Endothelial cell of umbilical vein (primary cell): ENCODE data around the gene ARHGEF10L. TPM values are rescaled to one million over a fixed set of nuclear protein-coding genes. Genes with fewer than 3 reads are reported as not detected.

Experiments
- BruUV-seq: library from RNA; stranded (reverse); fragments of 400-500 nt; replicated peaks from 2 replicates; lab custom pipeline; 2021; lab: Mats Ljungman, UMichigan
- CTCF ChIA-PET: fragments of 300-600, 350-600 bp; sonication (Branson Sonifier 250); formaldehyde crosslinking; loops from one replicate; lab custom pipeline; 2021; ENCODE audit warnings: antibody characterized with exemption, inconsistent platforms; lab: Charles Lee
- POLR2A ChIA-PET: fragments of 300-600, 350-600 bp; sonication (Branson Sonifier 250); formaldehyde crosslinking; loops from one replicate; lab custom pipeline; 2021; ENCODE audit warnings: antibody characterized with exemption, inconsistent platforms; lab: Charles Lee
- DNase-seq: peaks from one replicate; pipeline ENCODE4 v3.0.0-alpha.2; 2011; ENCODE audit warnings: low read depth, low spot score
- FAIRE-seq: peaks from 2 replicates; lab custom pipeline; 2011; peaks lifted over from hg19 to GRCh38; lab: Jason Lieb, UNC
- H2AFZ ChIP-seq: 2 replicates; pipeline ENCODE4 v1.6.0; 2012; ENCODE audit warnings: low read depth, low read length, control low read depth, inconsistent platforms
- H3K27ac ChIP-seq: 2 replicates; pipeline ENCODE4 v1.5.1; 2011; ENCODE audit warnings: low read depth, mild to moderate bottlenecking, control low read depth, low read length, moderate library complexity; ENCODE audit not compliant: insufficient read depth
- H3K27me3 ChIP-seq, 2 experiments: 2 replicates each; pipeline versions ENCODE4 v1.6.0 to v1.6.1; 2011; ENCODE audit warnings: low read length in 2 of 2, mixed read lengths in 1 of 2; ENCODE audit not compliant: control insufficient read depth in 2 of 2, insufficient read depth in 2 of 2
- H3K36me3 ChIP-seq, 2 experiments: 2 replicates in 1 of 2; 3 replicates in 1 of 2; pipeline ENCODE4 v1.5.1; 2011; ENCODE audit warnings: low read length in 2 of 2, mild to moderate bottlenecking in 1 of 2, moderate library complexity in 1 of 2; ENCODE audit not compliant: control insufficient read depth in 2 of 2, insufficient read depth in 2 of 2; ENCODE audit errors: extremely low read depth in 1 of 2
- H3K4me1 ChIP-seq: 3 replicates; pipeline ENCODE4 v1.5.1; 2011; ENCODE audit warnings: mild to moderate bottlenecking, low read length; ENCODE audit not compliant: control insufficient read depth, insufficient read depth; ENCODE audit errors: extremely low read depth
- H3K4me2 ChIP-seq: 2 replicates; pipeline ENCODE4 v1.6.1; 2011; ENCODE audit warnings: low read length, control low read depth, mixed read lengths; ENCODE audit not compliant: insufficient read depth
- H3K4me3 ChIP-seq, 3 experiments: fragments of 200-600 bp in 1 of 3; sonication (generic), shearing (Covaris generic) in 1 of 3; replicated peaks in 1 of 3; 2 replicates each; pipeline ENCODE4 v1.5.1; 2011 to 2016; ENCODE audit warnings: control low read depth in 3 of 3, low read length in 3 of 3, mild to moderate bottlenecking in 2 of 3, inconsistent platforms in 1 of 3, low read depth in 1 of 3, moderate library complexity in 1 of 3; ENCODE audit not compliant: insufficient read depth in 1 of 3
- H3K79me2 ChIP-seq: 2 replicates; pipeline ENCODE4 v1.6.0; 2012; ENCODE audit warnings: low read length, inconsistent platforms; ENCODE audit not compliant: control insufficient read depth, insufficient read depth
- H3K9ac ChIP-seq: replicated peaks from 2 replicates; pipeline ENCODE3; 2011; ENCODE audit warnings: low read length, control low read depth; ENCODE audit not compliant: insufficient read depth; ENCODE audit errors: extremely low read depth
- H3K9me1 ChIP-seq: replicated peaks from 3 replicates; pipeline ENCODE4 v1.6.0; 2011; ENCODE audit warnings: mild to moderate bottlenecking, low read length; ENCODE audit not compliant: control insufficient read depth, insufficient read depth; ENCODE audit errors: extremely low read depth
- H3K9me3 ChIP-seq: replicated peaks from 2 replicates; pipeline ENCODE4 v1.5.1; 2012; ENCODE audit warnings: low read length, inconsistent platforms; ENCODE audit not compliant: control insufficient read depth, insufficient read depth
- H4K20me1 ChIP-seq: replicated peaks from 2 replicates; pipeline ENCODE3; 2011; ENCODE audit warnings: mild to moderate bottlenecking, low read length; ENCODE audit not compliant: control insufficient read depth, insufficient read depth; ENCODE audit errors: extremely low read depth
- CTCF ChIP-seq, 2 donors: IDR thresholded peaks; 1 replicate in 1 of 2; 2 replicates in 1 of 2; pipeline ENCODE4 v1.5.1; 2011; ENCODE audit warnings: low read length in 2 of 2, mild to moderate bottlenecking in 2 of 2, moderate library complexity in 2 of 2, control low read depth in 1 of 2, inconsistent platforms in 1 of 2, low read depth in 1 of 2; ENCODE audit not compliant: insufficient read depth in 1 of 2; ENCODE audit errors: extremely low read depth in 1 of 2
- EZH2 ChIP-seq: IDR thresholded peaks from 2 replicates; pipeline ENCODE4 v1.6.1; 2012; ENCODE audit warnings: borderline replicate concordance, low read depth, mild to moderate bottlenecking, moderate library complexity, low read length, inconsistent platforms; ENCODE audit not compliant: severe bottlenecking
- FOS ChIP-seq: IDR thresholded peaks from 2 replicates; pipeline ENCODE4 v1.6.1; 2011; ENCODE audit warnings: mild to moderate bottlenecking, low read length, moderate library complexity, borderline replicate concordance; ENCODE audit not compliant: insufficient read depth
- GATA2 ChIP-seq: IDR thresholded peaks from 2 replicates; pipeline ENCODE4 v1.7.0; 2011; ENCODE audit warnings: low read depth, mild to moderate bottlenecking, moderate library complexity, mixed read lengths, low read length; ENCODE audit not compliant: insufficient read length, insufficient read depth
- JUN ChIP-seq: IDR thresholded peaks from 2 replicates; pipeline ENCODE4 v1.6.1; 2011; ENCODE audit warnings: borderline replicate concordance, low read depth; ENCODE audit not compliant: insufficient read length, insufficient read depth
- MAX ChIP-seq: IDR thresholded peaks from 2 replicates; pipeline ENCODE4 v1.6.1; 2011; ENCODE audit not compliant: insufficient read depth, insufficient read length
- MYC ChIP-seq: IDR thresholded peaks from one replicate; pipeline ENCODE4 v1.6.1; 2011; ENCODE audit warnings: mild to moderate bottlenecking, low read depth, low read length
- POLR2A ChIP-seq: IDR thresholded peaks from 2 replicates; pipeline ENCODE4 v1.6.1; 2012; ENCODE audit warnings: low read depth, mild to moderate bottlenecking, control low read depth, low read length
- POLR2AphosphoS5 ChIP-seq: IDR thresholded peaks from 2 replicates; pipeline ENCODE4 v1.6.1; 2012; ENCODE audit warnings: low read depth, mild to moderate bottlenecking, control low read depth, low read length, moderate library complexity; ENCODE audit not compliant: insufficient read depth
- dilution Hi-C: fragments of 300-500 bp; cut with MboI; formaldehyde crosslinking; loops from one replicate; pipeline ENCODE4 v1.15.0; 2019; ENCODE audit warnings: low sequenced_read_pairs; ENCODE audit not compliant: extremely low pct_ligation_motif_present
- intact Hi-C: fragments of 100-400 bp; cut with micrococcal nuclease; formaldehyde crosslinking; loops from one replicate; pipeline ENCODE4 v1.10.0; 2022
- polyA plus RNA-seq, 4 experiments: library from polyadenylated mRNA; depleted of rRNA in 3 of 4; stranded (reverse) in 3 of 4; unstranded in 1 of 4; fragments of >200 nt; gene quantifications; 2 replicates each; pipeline versions ENCODE4 v1.2.1 to v1.2.3, GENCODE V29; 2011 to 2012; ENCODE audit warnings: missing spikeins in 1 of 4
- total RNA-seq: library from RNA; stranded (reverse); gene quantifications from 2 replicates; pipeline ENCODE4 v1.2.3, GENCODE V29; 2021

The ARHGEF10L gene
- total and polyA plus RNA-seq, 2 donors (not counting 3 experiments of a cell fraction or from before 2014, with no cell fraction given): 1.9 to 5.2 TPM

- H3K36me3 ChIP-seq: no peaks in the 10 kb centered on the region
- H3K79me2 ChIP-seq: no peaks in the 10 kb centered on the region
- H3K9me3 ChIP-seq: no peaks in the 10 kb centered on the region
- H3K9me1 ChIP-seq: no peaks in the 10 kb centered on the region
- H2AFZ ChIP-seq: no peak overlapping the region
- H4K20me1 ChIP-seq: no peaks in the 10 kb centered on the region
- FAIRE-seq (no peak), DNase-seq (peak; percentile 31)
- H3K4me1 ChIP-seq: no peaks in the 10 kb centered on the region
- dilution Hi-C loops (no loop called here), intact Hi-C loops (no loop called here)
- ChIA-PET POLR2A (no interaction called here), CTCF (interaction anchor here (1.1 to 1.9 kb wide), 3 partner anchors 10 to 55 kb away, joined by 3 to 10 read pairs (median 4); no protein-coding TSS in a partner anchor)
- no peak overlapping the region for H3K27ac ChIP-seq
- TF ChIP-seq MYC (no peak), GATA2 (no peak), CTCF (IDR thresholded peaks at IDR 0.05; ENCODE audit: extremely low read depth in 1 of 2, insufficient read depth in 1 of 2, low read depth in 1 of 2, low read length in 2 of 2) (no peak), EZH2 (no peak), FOS (no peak), POLR2AphosphoS5 (no peak), POLR2A (no peak), JUN (no peak), MAX (no peak)
- no peaks in the 10 kb centered on the region for H3K27me3 ChIP-seq
- H3K4me3 ChIP-seq: no peak overlapping the region
- H3K4me2 ChIP-seq: no peak overlapping the region
- no peak overlapping the region for H3K9ac ChIP-seq
- no TSS peak for BruUV-seq
Observed at GRCh38 chr1:17551755-17552234, 12.3 kb downstream of the ARHGEF10L start.
